ENCODE data around the gene GCK.

DNA sequence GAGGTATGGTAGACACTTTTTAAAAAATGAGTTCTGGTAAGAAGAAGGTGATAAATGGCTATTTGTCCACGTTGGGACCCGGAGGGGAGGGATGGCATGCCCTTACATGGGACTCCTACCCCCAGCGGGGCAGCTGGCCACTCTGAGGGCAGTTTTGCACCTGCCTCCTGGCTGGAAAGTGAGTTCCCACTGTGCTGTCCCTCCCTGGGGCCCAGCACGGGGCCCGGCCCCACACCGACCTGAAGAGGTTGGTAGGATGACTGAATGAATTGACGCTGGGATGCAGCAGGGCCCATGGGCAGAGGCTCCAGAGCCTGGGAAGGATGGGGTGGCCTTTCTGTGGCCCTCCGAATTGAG, 85.7 kb downstream of the GCK start:
- TF ChIP-seq, protein P1, sequence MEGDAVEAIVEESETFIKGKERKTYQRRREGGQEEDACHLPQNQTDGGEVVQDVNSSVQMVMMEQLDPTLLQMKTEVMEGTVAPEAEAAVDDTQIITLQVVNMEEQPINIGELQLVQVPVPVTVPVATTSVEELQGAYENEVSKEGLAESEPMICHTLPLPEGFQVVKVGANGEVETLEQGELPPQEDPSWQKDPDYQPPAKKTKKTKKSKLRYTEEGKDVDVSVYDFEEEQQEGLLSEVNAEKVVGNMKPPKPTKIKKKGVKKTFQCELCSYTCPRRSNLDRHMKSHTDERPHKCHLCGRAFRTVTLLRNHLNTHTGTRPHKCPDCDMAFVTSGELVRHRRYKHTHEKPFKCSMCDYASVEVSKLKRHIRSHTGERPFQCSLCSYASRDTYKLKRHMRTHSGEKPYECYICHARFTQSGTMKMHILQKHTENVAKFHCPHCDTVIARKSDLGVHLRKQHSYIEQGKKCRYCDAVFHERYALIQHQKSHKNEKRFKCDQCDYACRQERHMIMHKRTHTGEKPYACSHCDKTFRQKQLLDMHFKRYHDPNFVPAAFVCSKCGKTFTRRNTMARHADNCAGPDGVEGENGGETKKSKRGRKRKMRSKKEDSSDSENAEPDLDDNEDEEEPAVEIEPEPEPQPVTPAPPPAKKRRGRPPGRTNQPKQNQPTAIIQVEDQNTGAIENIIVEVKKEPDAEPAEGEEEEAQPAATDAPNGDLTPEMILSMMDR (IDR thresholded peaks at IDR 0.05) = no peak
- no peak for TF ChIP-seq POLR2A (IDR thresholded peaks at IDR 0.05)
